CD1c-positive myeloid dendritic cell (primary cell): Measurements from ENCODE around the gene NPDC1.
A peak's percentile ranks its signal among the peaks of the same experiment; 100 is the strongest.
"Not testable (repeated sequence)": the region's sequence is repeated elsewhere in the genome, so short reads cannot be mapped to it uniquely, and the experiment has no call there.

ENCODE experiments used
- DNase-seq: peaks from one replicate; pipeline ENCODE4 v3.0.0-alpha.2; 2016; ENCODE audit errors: extremely low spot score

NPDC1 gene

GRCh38 chr9:137074657-137075274 lies 28.8 kb upstream of the NPDC1 start:
- DNase-seq: no peak

- DNase-seq: no peak
Observed at GRCh38 chr9:137073992-137074399, 28.0 kb upstream of the NPDC1 start.

- no peak for DNase-seq
Observed at GRCh38 chr9:137071282-137071681, 25.3 kb upstream of the NPDC1 start.

GRCh38 chr9:137070906-137071275 lies 24.9 kb upstream of the NPDC1 start:
- peak; percentile 10 for DNase-seq

GRCh38 chr9:137070201-137070905 lies 24.4 kb upstream of the NPDC1 start, which contains the start of gene SAPCD2:
Gene SAPCD2, minus strand, starts transcription at chr9:137070557. Its CDS starts 97 bp downstream, at chr9:137070460.
- DNase-seq: peak; percentile 95

GRCh38 chr9:137069508-137070091 lies 23.6 kb upstream of the NPDC1 start:
- DNase-seq: no peak

GRCh38 chr9:137068539-137069507 lies 22.8 kb upstream of the NPDC1 start:
- no peak for DNase-seq

- peak; percentile 87 for DNase-seq
Observed at GRCh38 chr9:137067860-137068538, 22.0 kb upstream of the NPDC1 start.

GRCh38 chr9:137066096-137066861 lies 20.3 kb upstream of the NPDC1 start:
- no peak for DNase-seq

GRCh38 chr9:137065336-137065967 lies 19.5 kb upstream of the NPDC1 start:
- DNase-seq: no peak

GRCh38 chr9:137064880-137065164 lies 18.8 kb upstream of the NPDC1 start:
- DNase-seq: no peak

GRCh38 chr9:137064027-137064879 lies 18.3 kb upstream of the NPDC1 start:
- peak; percentile 81 for DNase-seq

- no peak for DNase-seq
Observed at GRCh38 chr9:137063311-137064026, 17.5 kb upstream of the NPDC1 start.

GRCh38 chr9:137062798-137063197 lies 16.8 kb upstream of the NPDC1 start:
- not testable (repeated sequence) for DNase-seq

GRCh38 chr9:137062384-137062783 lies 16.4 kb upstream of the NPDC1 start:
- DNase-seq: no peak

GRCh38 chr9:137058521-137059234 lies 12.7 kb upstream of the NPDC1 start:
- no peak for DNase-seq

GRCh38 chr9:137057545-137057944 lies 11.6 kb upstream of the NPDC1 start:
- no peak for DNase-seq
